ENCODE data around the gene P4HA1.
"Not testable (repeated sequence)": the region's sequence is repeated elsewhere in the genome, so short reads cannot be mapped to it uniquely, and the experiment has no call there.

DNA sequence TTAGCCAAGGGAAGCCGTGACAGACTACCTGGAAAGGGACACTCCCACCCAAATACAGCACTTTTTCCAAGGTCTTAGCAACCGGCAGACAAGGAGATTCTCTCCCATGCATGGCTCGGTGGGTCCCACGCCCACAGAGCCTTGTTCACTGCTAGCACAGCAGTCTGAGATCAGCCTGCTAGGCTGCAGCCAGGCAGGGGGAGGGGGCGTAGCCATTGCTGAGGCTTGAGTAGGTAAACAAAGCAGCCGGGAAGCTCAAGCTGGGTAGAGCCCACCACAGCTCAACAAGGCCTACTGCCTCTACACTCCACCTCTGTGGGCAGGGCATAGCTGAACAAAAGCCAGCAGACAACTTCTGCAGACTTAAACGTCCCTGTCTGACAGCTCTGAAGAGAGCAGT lies 106.9 kb downstream of the P4HA1 start:
- TF ChIP-seq CREB1 (CRISPR knock-in tag; IDR thresholded peaks at IDR 0.05); NFATC4 (CRISPR knock-in tag; IDR thresholded peaks at IDR 0.05); ZNF219 (CRISPR knock-in tag; IDR thresholded peaks at IDR 0.05; ENCODE audit: borderline replicate concordance): not testable (repeated sequence)
- TF ChIP-seq, protein P1, sequence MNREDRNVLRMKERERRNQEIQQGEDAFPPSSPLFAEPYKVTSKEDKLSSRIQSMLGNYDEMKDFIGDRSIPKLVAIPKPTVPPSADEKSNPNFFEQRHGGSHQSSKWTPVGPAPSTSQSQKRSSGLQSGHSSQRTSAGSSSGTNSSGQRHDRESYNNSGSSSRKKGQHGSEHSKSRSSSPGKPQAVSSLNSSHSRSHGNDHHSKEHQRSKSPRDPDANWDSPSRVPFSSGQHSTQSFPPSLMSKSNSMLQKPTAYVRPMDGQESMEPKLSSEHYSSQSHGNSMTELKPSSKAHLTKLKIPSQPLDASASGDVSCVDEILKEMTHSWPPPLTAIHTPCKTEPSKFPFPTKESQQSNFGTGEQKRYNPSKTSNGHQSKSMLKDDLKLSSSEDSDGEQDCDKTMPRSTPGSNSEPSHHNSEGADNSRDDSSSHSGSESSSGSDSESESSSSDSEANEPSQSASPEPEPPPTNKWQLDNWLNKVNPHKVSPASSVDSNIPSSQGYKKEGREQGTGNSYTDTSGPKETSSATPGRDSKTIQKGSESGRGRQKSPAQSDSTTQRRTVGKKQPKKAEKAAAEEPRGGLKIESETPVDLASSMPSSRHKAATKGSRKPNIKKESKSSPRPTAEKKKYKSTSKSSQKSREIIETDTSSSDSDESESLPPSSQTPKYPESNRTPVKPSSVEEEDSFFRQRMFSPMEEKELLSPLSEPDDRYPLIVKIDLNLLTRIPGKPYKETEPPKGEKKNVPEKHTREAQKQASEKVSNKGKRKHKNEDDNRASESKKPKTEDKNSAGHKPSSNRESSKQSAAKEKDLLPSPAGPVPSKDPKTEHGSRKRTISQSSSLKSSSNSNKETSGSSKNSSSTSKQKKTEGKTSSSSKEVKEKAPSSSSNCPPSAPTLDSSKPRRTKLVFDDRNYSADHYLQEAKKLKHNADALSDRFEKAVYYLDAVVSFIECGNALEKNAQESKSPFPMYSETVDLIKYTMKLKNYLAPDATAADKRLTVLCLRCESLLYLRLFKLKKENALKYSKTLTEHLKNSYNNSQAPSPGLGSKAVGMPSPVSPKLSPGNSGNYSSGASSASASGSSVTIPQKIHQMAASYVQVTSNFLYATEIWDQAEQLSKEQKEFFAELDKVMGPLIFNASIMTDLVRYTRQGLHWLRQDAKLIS (CRISPR knock-in tag; IDR thresholded peaks at IDR 0.05; ENCODE audit: borderline replicate concordance), result not testable (repeated sequence)

Measured in WTC11 (cell line).